Activated CD4-positive, alpha-beta memory T cell treated with anti-CD3 and anti-CD28 coated beads, Interleukin-2, amount 10 ng/mL, durations not matched to agents 7 days and 5 days (primary cell): ENCODE measurements around the gene SPATA25. TPM values are rescaled to one million over a fixed set of nuclear protein-coding genes. Genes with fewer than 3 reads are reported as not detected.

Experiments used
- CTCF ChIA-PET: fragments of 350-600 bp; sonication (Branson Sonifier 250); formaldehyde crosslinking; loops from one replicate; lab custom pipeline; 2021; ENCODE audit warnings: antibody characterized with exemption, inconsistent platforms; lab: Charles Lee
- POLR2A ChIA-PET: fragments of 350-600 bp; sonication (Branson Sonifier 250); formaldehyde crosslinking; loops from one replicate; lab custom pipeline; 2021; ENCODE audit warnings: antibody characterized with exemption; lab: Charles Lee
- DNase-seq: peaks from one replicate; pipeline ENCODE4 v3.0.0-alpha.2; 2020
- H3K27ac Mint-ChIP-seq: one replicate; pipeline ENCODE4 v1.8.0; 2021; ENCODE audit warnings: mild to moderate bottlenecking, mixed read lengths
- H3K27me3 Mint-ChIP-seq: one replicate; pipeline ENCODE4 v1.8.0; 2021; ENCODE audit warnings: mixed read lengths
- H3K36me3 Mint-ChIP-seq: one replicate; pipeline ENCODE4 v1.8.0; 2021; ENCODE audit warnings: low read depth, mixed read lengths
- H3K4me1 Mint-ChIP-seq: one replicate; pipeline ENCODE4 v1.8.0; 2021; ENCODE audit warnings: mixed read lengths
- H3K4me3 Mint-ChIP-seq: one replicate; pipeline ENCODE4 v1.8.0; 2021; ENCODE audit warnings: mild to moderate bottlenecking, mixed read lengths
- H3K9me3 Mint-ChIP-seq: one replicate; pipeline ENCODE4 v1.8.0; 2021; ENCODE audit warnings: mixed read lengths
- total RNA-seq, 2 experiments: library from RNA; stranded (reverse); gene quantifications; one replicate each; pipeline ENCODE4 v1.2.3, GENCODE V29; 2021

SPATA25 gene
- total RNA-seq, 2 experiments from 2014 or later: 0.30 to 0.88 TPM

- Mint-ChIP-seq H3K9me3 (no peaks in the 10 kb centered on the region), H3K4me3 (no peak overlapping the region), H3K4me1 (peaks cover 3% of the 10 kb centered on the region), H3K27ac (no peak overlapping the region), H3K27me3 (peaks cover 20% of the 10 kb centered on the region), H3K36me3 (no peaks in the 10 kb centered on the region)
- ChIA-PET CTCF (interaction anchor here (1.0 to 1.3 kb wide), 2 partner anchors 9 to 425 kb away, joined by 3 to 4 read pairs; no protein-coding TSS in a partner anchor), POLR2A (interaction anchor here (4.1 kb wide), 1 partner anchor 9 kb away, joined by 26 read pairs; the partner anchor contains the start of gene PCIF1)
- DNase-seq: no peak
Observed at GRCh38 chr20:45924391-45925261, 37.2 kb upstream of the SPATA25 start.

GRCh38 chr20:45921337-45922189, 34.1 kb upstream of the SPATA25 start:
- Mint-ChIP-seq H3K27me3 (peaks cover 22% of the 10 kb centered on the region), H3K27ac (no peak overlapping the region), H3K36me3 (no peaks in the 10 kb centered on the region), H3K4me1 (peaks cover 3% of the 10 kb centered on the region), H3K4me3 (no peak overlapping the region), H3K9me3 (no peaks in the 10 kb centered on the region)
- ChIA-PET POLR2A (no interaction called here), CTCF (interaction anchor here (0.7 to 1.2 kb wide), 3 partner anchors 12 to 105 kb away, joined by 3 read pairs; no protein-coding TSS in a partner anchor)
- no peak for DNase-seq

- H3K27ac Mint-ChIP-seq: no peak overlapping the region
- H3K27me3 Mint-ChIP-seq: peaks cover 29% of the 10 kb centered on the region
- no peak for DNase-seq
- H3K36me3 Mint-ChIP-seq: no peaks in the 10 kb centered on the region
- H3K9me3 Mint-ChIP-seq: no peaks in the 10 kb centered on the region
- H3K4me3 Mint-ChIP-seq: no peak overlapping the region
- H3K4me1 Mint-ChIP-seq: peaks cover 3% of the 10 kb centered on the region
- ChIA-PET CTCF (interaction anchor here (0.8 to 1.7 kb wide), 4 partner anchors 13 to 41 kb away, joined by 3 to 4 read pairs (median 3); no protein-coding TSS in a partner anchor), POLR2A (interaction anchor here (1.1 to 4.1 kb wide), 2 partner anchors 13 to 50 kb away, joined by 4 to 16 read pairs; partner anchors contain the start of gene PCIF1)
Observed at GRCh38 chr20:45920462-45921336, 33.3 kb upstream of the SPATA25 start.

GRCh38 chr20:45919542-45920399, 32.3 kb upstream of the SPATA25 start:
- Mint-ChIP-seq H3K36me3 (no peaks in the 10 kb centered on the region), H3K4me3 (no peak overlapping the region), H3K27ac (no peak overlapping the region), H3K9me3 (no peaks in the 10 kb centered on the region), H3K27me3 (peaks cover 26% of the 10 kb centered on the region), H3K4me1 (peaks cover 3% of the 10 kb centered on the region)
- no peak for DNase-seq
- ChIA-PET CTCF (interaction anchor here (0.8 to 1.7 kb wide), 4 partner anchors 14 to 50 kb away, joined by 3 to 4 read pairs (median 3); no protein-coding TSS in a partner anchor), POLR2A (interaction anchor here (0.9 to 4.1 kb wide), 5 partner anchors 14 to 63 kb away, joined by 3 to 16 read pairs (median 3); partner anchors contain the start of gene PCIF1)

- H3K36me3 Mint-ChIP-seq: no peaks in the 10 kb centered on the region
- CTCF ChIA-PET: interaction anchor here (1.0 to 1.7 kb wide), 3 partner anchors 34 to 120 kb away, joined by 3 to 4 read pairs (median 3); no protein-coding TSS in a partner anchor
- POLR2A ChIA-PET: interaction anchor here (0.9 to 4.1 kb wide), 4 partner anchors 15 to 62 kb away, joined by 3 to 16 read pairs (median 3); partner anchors contain the start of gene PCIF1
- peaks cover 3% of the 10 kb centered on the region for H3K4me1 Mint-ChIP-seq
- H3K27ac Mint-ChIP-seq: no peak overlapping the region
- H3K27me3 Mint-ChIP-seq: peaks cover 32% of the 10 kb centered on the region
- no peak for DNase-seq
- no peaks in the 10 kb centered on the region for H3K9me3 Mint-ChIP-seq
- no peak overlapping the region for H3K4me3 Mint-ChIP-seq
Observed at GRCh38 chr20:45918779-45919537, 31.5 kb upstream of the SPATA25 start.

DNA sequence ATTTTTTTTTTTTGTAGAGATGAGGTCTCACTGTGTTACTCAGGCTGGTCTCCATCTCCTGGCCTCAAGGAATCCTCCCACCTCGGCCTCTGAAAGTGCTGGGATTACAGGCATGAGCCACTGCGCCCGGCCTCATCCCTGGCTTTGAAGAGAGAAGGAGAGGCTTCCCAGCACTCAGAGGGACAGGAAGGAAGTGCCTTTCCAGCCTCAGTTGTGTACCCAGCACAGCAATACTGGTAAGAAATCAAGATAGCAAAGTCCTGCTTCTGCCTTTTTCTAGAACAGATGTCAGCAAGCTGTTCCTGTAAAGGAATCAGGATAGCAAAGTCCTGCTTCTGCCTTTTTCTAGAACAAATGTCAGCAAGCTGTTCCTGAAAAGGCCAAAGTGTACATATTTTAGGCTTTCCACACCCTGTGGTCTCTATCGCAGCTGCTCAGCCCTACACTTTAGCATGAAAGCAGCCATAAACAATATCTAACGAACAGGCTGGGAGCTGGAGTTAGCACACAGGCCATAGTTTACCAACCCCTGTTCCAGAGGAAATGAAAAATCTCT, 30.8 kb upstream of the SPATA25 start:
- no peak for DNase-seq
- Mint-ChIP-seq H3K27me3 (peaks cover 32% of the 10 kb centered on the region), H3K9me3 (no peaks in the 10 kb centered on the region), H3K4me3 (no peak overlapping the region), H3K4me1 (peaks cover 3% of the 10 kb centered on the region), H3K36me3 (no peaks in the 10 kb centered on the region), H3K27ac (no peak overlapping the region)
- CTCF ChIA-PET: interaction anchor here (1.0 kb wide), 1 partner anchor 119 kb away, joined by 3 read pairs; no protein-coding TSS in a partner anchor
- POLR2A ChIA-PET: interaction anchor here (0.8 to 4.1 kb wide), 3 partner anchors 15 to 62 kb away, joined by 3 to 16 read pairs (median 3); partner anchors contain the start of genes PCIF1 and ZNF335

DNA sequence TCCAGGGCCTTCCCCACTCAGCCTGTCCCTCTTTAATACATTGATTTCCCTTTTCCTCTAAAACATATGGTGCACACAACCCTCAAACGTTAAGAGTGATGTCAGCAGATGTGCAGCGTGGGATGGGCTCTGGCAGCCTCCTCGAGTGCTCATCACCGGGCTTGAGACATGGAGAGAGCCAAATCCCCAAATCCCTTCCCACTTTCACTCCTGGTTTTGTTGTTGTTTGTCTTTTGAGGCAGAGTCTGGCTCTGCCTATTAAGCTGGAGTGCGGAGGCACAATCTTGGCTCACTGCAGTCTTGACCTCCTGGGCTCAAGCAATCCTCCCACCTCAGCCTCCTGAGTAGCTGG, 30.3 kb upstream of the SPATA25 start:
- ChIA-PET POLR2A (interaction anchor here (0.8 to 4.1 kb wide), 2 partner anchors 16 to 55 kb away, joined by 3 to 16 read pairs; partner anchors contain the start of genes PCIF1 and ZNF335), CTCF (interaction anchor here (1.0 kb wide), 1 partner anchor 119 kb away, joined by 3 read pairs; no protein-coding TSS in a partner anchor)
- H3K9me3 Mint-ChIP-seq: no peaks in the 10 kb centered on the region
- no peak for DNase-seq
- H3K4me3 Mint-ChIP-seq: no peak overlapping the region
- peaks cover 30% of the 10 kb centered on the region for H3K27me3 Mint-ChIP-seq
- H3K36me3 Mint-ChIP-seq: no peaks in the 10 kb centered on the region
- H3K4me1 Mint-ChIP-seq: peaks cover 3% of the 10 kb centered on the region
- H3K27ac Mint-ChIP-seq: no peak overlapping the region

GRCh38 chr20:45913116-45913515, 25.7 kb upstream of the SPATA25 start:
- Mint-ChIP-seq H3K27me3 (peaks cover 26% of the 10 kb centered on the region), H3K27ac (no peak overlapping the region), H3K4me1 (peaks cover 19% of the 10 kb centered on the region), H3K4me3 (no peak overlapping the region), H3K9me3 (no peaks in the 10 kb centered on the region), H3K36me3 (no peaks in the 10 kb centered on the region)
- POLR2A ChIA-PET: no interaction called here
- no peak for DNase-seq
- CTCF ChIA-PET: no interaction called here

GRCh38 chr20:45912344-45912682, 24.9 kb upstream of the SPATA25 start:
- no peak for DNase-seq
- Mint-ChIP-seq H3K27me3 (peaks cover 23% of the 10 kb centered on the region), H3K36me3 (no peaks in the 10 kb centered on the region), H3K4me3 (no peak overlapping the region), H3K27ac (no peak overlapping the region), H3K9me3 (no peaks in the 10 kb centered on the region), H3K4me1 (peaks cover 19% of the 10 kb centered on the region)
- ChIA-PET POLR2A (no interaction called here), CTCF (no interaction called here)

GRCh38 chr20:45911486-45912343, 24.3 kb upstream of the SPATA25 start, which contains the start of gene PLTP:
TSS of gene PLTP (minus strand) at chr20:45912155. CDS start at chr20:45911452, 703 bp downstream.
- Mint-ChIP-seq H3K36me3 (no peaks in the 10 kb centered on the region), H3K9me3 (no peaks in the 10 kb centered on the region), H3K27me3 (peaks cover 23% of the 10 kb centered on the region), H3K4me1 (peaks cover 19% of the 10 kb centered on the region), H3K27ac (no peak within 1 kb of the TSS), H3K4me3 (peak within 1 kb of the TSS; percentile 64)
- ChIA-PET CTCF (no interaction called here), POLR2A (interaction anchor here (1.6 to 2.3 kb wide), 2 partner anchors 22 to 99 kb away, joined by 4 to 16 read pairs; partner anchors contain the start of genes PCIF1 and UBE2C)
- peak; percentile 35 for DNase-seq
